Esophagus (tissue), 2 donors: ENCODE results near the gene IFI30. TPM values are rescaled to one million over a fixed set of nuclear protein-coding genes. Genes with fewer than 3 reads are reported as not detected.

Source experiments
- H3K27ac ChIP-seq, 2 donors: one replicate each; pipeline ENCODE4 v1.5.1; 2013; ENCODE audit warnings: low read depth in 2 of 2, mild to moderate bottlenecking in 2 of 2, inconsistent platforms in 1 of 2, low read length in 1 of 2, moderate library complexity in 1 of 2
- H3K27me3 ChIP-seq, 2 donors: one replicate each; pipeline ENCODE4 v1.6.1; 2013; ENCODE audit warnings: low read length in 2 of 2, control low read depth in 1 of 2, mild to moderate bottlenecking in 1 of 2; ENCODE audit not compliant: insufficient read depth in 2 of 2, control insufficient read depth in 1 of 2
- H3K36me3 ChIP-seq, 2 donors: one replicate each; pipeline ENCODE4 v1.6.1; 2013; ENCODE audit warnings: low read length in 1 of 2; ENCODE audit not compliant: control insufficient read depth in 2 of 2, insufficient read depth in 2 of 2
- H3K4me1 ChIP-seq, 2 donors: one replicate each; pipeline ENCODE4 v1.6.1; 2013; ENCODE audit warnings: low read length in 1 of 2; ENCODE audit not compliant: control insufficient read depth in 2 of 2, insufficient read depth in 2 of 2
- H3K4me3 ChIP-seq, 2 donors: one replicate each; pipeline ENCODE4 v1.5.1; 2013; ENCODE audit warnings: low read length in 2 of 2, mild to moderate bottlenecking in 2 of 2, low read depth in 1 of 2, moderate library complexity in 1 of 2
- H3K9me3 ChIP-seq, 2 donors: one replicate each; pipeline ENCODE4 v1.6.1; 2013; ENCODE audit warnings: mild to moderate bottlenecking in 2 of 2, low read depth in 1 of 2, low read length in 1 of 2, moderate library complexity in 1 of 2; ENCODE audit not compliant: control insufficient read depth in 2 of 2, insufficient read depth in 1 of 2
- WGBS, 2 donors: extraction: QIAGEN DNeasy Blood & Tissue Kit; methylation state at CpG; one replicate each; pipeline ENCODE4 v1.1.7; 2013; 5-methylcytosine and 5-hydroxymethylcytosine counted together
- polyA plus RNA-seq, 2 donors: library from polyadenylated mRNA; stranded (reverse); fragments of 200-250 nt; gene quantifications; one replicate each; pipeline ENCODE4 v1.2.3, GENCODE V29; 2013
- donor health status: healthy with polysubstance abuse.
- donor health status: Bipolar disorder and iron deficiency.

The IFI30 gene
- polyA plus RNA-seq, 2 donors, result 9.9 to 29.3 TPM

DNA sequence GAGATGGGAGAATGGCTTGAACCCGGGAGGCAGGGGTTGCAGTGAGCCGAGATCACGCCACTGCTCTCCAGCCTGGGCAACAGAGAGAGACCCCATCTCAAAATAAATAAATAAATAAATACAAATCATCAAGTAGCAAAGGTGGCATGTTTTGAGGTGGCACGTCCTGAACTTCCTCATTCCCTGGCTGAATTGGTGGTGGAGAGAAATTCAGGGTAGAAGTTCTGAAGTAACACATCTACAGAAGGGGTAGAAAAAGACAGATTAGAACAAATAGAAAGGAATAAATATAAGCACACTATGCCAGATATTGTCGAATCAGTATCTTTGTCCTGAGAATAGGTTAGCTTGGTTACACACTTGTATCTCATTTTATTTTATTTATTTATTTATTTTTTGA, 6.3 kb downstream of the IFI30 start:
- H3K27ac ChIP-seq, result no peak overlapping the region
- H3K36me3 ChIP-seq, result peaks cover 0 to 2% of the 10 kb centered on the region in 2 donors
- no peaks in the 10 kb centered on the region for H3K9me3 ChIP-seq
- 91 to 94% methylated on average over 5 of the region's 5 CpGs for WGBS, 2 donors
- no peaks in the 10 kb centered on the region for H3K27me3 ChIP-seq
- H3K4me3 ChIP-seq, result no peak overlapping the region
- H3K4me1 ChIP-seq, result peaks cover 0 to 3% of the 10 kb centered on the region in 2 donors

GRCh38 chr19:18183529-18183928, 9.9 kb downstream of the IFI30 start:
- Histone ChIP-seq H3K4me3 (no peak overlapping the region), H3K27me3 (no peaks in the 10 kb centered on the region), H3K27ac (no peak overlapping the region), H3K4me1 (no peaks in the 10 kb centered on the region), H3K36me3 (no peaks in the 10 kb centered on the region), H3K9me3 (no peaks in the 10 kb centered on the region)

GRCh38 chr19:18185538-18185937, 11.9 kb downstream of the IFI30 start:
- H3K9me3 ChIP-seq, result no peaks in the 10 kb centered on the region
- 66 to 72% methylated on average over 6 of the region's 6 CpGs for WGBS, 2 donors
- H3K4me1 ChIP-seq, result no peaks in the 10 kb centered on the region
- H3K27me3 ChIP-seq, result no peaks in the 10 kb centered on the region
- no peaks in the 10 kb centered on the region for H3K36me3 ChIP-seq
- no peak overlapping the region for H3K27ac ChIP-seq
- H3K4me3 ChIP-seq, result no peak overlapping the region

- no peak overlapping the region for H3K27ac ChIP-seq
- H3K4me1 ChIP-seq, result peaks cover 7 to 11% of the 10 kb centered on the region in 2 donors
- 73 to 83% methylated on average over 4 of the region's 4 CpGs for WGBS, 2 donors
- H3K4me3 ChIP-seq, result no peak overlapping the region
- no peaks in the 10 kb centered on the region for H3K9me3 ChIP-seq
- H3K27me3 ChIP-seq, result no peaks in the 10 kb centered on the region
- no peaks in the 10 kb centered on the region for H3K36me3 ChIP-seq
Measured at GRCh38 chr19:18190278-18190677, 16.7 kb downstream of the IFI30 start.

DNA sequence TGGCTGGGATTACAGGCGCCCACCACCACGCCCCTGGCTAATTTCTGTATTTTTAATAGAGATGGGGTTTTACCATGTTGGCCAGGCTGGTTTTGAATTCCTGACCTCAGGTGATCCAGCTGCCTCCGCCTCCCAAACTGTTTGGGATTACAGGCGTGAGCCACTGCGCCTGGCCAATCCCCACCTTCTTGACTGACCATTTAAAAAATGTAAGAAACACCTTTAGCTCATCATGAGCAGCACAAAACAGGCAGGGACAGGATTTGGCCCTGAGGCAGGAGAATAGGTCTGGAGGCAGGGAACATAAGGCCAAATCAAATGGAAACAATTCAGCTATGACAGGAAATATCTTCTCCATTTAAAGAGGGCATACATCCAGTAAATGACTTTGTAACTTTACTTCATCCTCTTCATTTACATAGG, 18.0 kb downstream of the IFI30 start:
- Histone ChIP-seq H3K27me3 (no peaks in the 10 kb centered on the region), H3K4me1 (peaks cover 7 to 11% of the 10 kb centered on the region in 2 donors), H3K27ac (peak overlapping the region; percentile 65 to 84), H3K36me3 (peaks cover 4 to 6% of the 10 kb centered on the region in 2 donors), H3K9me3 (no peaks in the 10 kb centered on the region), H3K4me3 (peak overlapping the region in 1 of 2 donors; percentile 41)
- WGBS, 2 donors, result 51 to 54% methylated on average over 5 of the region's 5 CpGs

- Histone ChIP-seq H3K9me3 (no peaks in the 10 kb centered on the region), H3K27ac (peak within 1 kb of the TSS; percentile 91 to 95), H3K4me3 (peak within 1 kb of the TSS; percentile 60 to 79), H3K27me3 (no peaks in the 10 kb centered on the region), H3K4me1 (peaks cover 7 to 11% of the 10 kb centered on the region in 2 donors), H3K36me3 (peaks cover 7 to 11% of the 10 kb centered on the region in 2 donors)
- WGBS, 2 donors, result 0% methylated on average over 74 of the region's 74 CpGs
Measured at GRCh38 chr19:18192673-18193387, 19.2 kb downstream of the IFI30 start, which contains the start of gene MPV17L2. MPV17L2 (plus strand) TSS chr19:18193218; CDS start chr19:18193282, 64 bp downstream.

- Histone ChIP-seq H3K27me3 (no peaks in the 10 kb centered on the region), H3K4me3 (peak overlapping the region; percentile 60 to 79), H3K9me3 (no peaks in the 10 kb centered on the region), H3K4me1 (peaks cover 7 to 11% of the 10 kb centered on the region in 2 donors), H3K36me3 (peaks cover 13 to 18% of the 10 kb centered on the region in 2 donors), H3K27ac (peak overlapping the region; percentile 91 to 93)
- WGBS, 2 donors, result 4 to 5% methylated on average over 46 of the region's 46 CpGs
Measured at GRCh38 chr19:18193388-18194180, 20.0 kb downstream of the IFI30 start.

- peak overlapping the region in 1 of 2 donors; percentile 93 for H3K27ac ChIP-seq
- H3K4me3 ChIP-seq, result no peak overlapping the region
- H3K36me3 ChIP-seq, result peaks cover 16 to 19% of the 10 kb centered on the region in 2 donors
- no peaks in the 10 kb centered on the region for H3K27me3 ChIP-seq
- H3K9me3 ChIP-seq, result no peaks in the 10 kb centered on the region
- WGBS, 2 donors, result 50 to 53% methylated on average over 12 of the region's 12 CpGs
- peaks cover 7 to 11% of the 10 kb centered on the region in 2 donors for H3K4me1 ChIP-seq
Measured at GRCh38 chr19:18194181-18194530, 20.5 kb downstream of the IFI30 start.

GRCh38 chr19:18194554-18195238, 21.1 kb downstream of the IFI30 start:
- peaks cover 16 to 19% of the 10 kb centered on the region in 2 donors for H3K36me3 ChIP-seq
- H3K27me3 ChIP-seq, result no peaks in the 10 kb centered on the region
- no peaks in the 10 kb centered on the region for H3K9me3 ChIP-seq
- peak overlapping the region in 1 of 2 donors; percentile 93 for H3K27ac ChIP-seq
- 26 to 32% methylated on average over 27 of the region's 27 CpGs for WGBS, 2 donors
- no peak overlapping the region for H3K4me3 ChIP-seq
- peaks cover 7 to 11% of the 10 kb centered on the region in 2 donors for H3K4me1 ChIP-seq
